Erythroblast (primary cell): ENCODE data around the gene GAB1.

Experiments used
- GATA1 ChIP-seq: IDR thresholded peaks from 2 replicates; pipeline ENCODE4 v1.6.1; 2011; ENCODE audit warnings: low read depth, mild to moderate bottlenecking, control low read depth, low read length, moderate library complexity
- POLR2A ChIP-seq: IDR thresholded peaks from 2 replicates; pipeline ENCODE4 v1.6.1; 2011; ENCODE audit warnings: mild to moderate bottlenecking, low read length

DNA sequence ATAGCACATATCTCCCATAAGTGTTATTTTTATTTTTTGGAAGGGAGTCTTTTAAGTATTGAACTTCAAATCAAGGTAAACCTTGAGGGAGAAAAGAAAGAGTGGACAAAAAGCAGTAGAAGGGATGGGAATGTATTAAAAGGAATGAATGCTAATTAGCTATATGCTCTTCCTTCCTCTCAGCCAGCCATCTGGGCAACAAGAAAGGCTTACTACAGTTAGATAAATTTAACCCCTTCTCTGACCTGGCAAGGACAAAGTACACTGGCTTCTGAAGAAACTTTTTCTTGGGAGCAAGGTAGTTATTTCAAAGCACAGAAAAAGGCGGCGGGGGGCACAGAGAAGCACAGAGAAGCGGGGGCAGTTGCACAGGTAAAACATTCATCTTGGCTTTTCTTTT lies 54.6 kb downstream of the GAB1 start:
- TF ChIP-seq POLR2A (no peak), GATA1 (no peak)
